H1 (cell line): ENCODE results near the gene CRTC3. TPM values are rescaled to one million over a fixed set of nuclear protein-coding genes. Genes with fewer than 3 reads are reported as not detected.

Experiments
- CTCF ChIA-PET: fragments of 300-600 bp; sonication (Branson Sonifier 250); formaldehyde crosslinking; loops from one replicate; lab custom pipeline; 2021; ENCODE audit not compliant: partially characterized antibody; lab: Charles Lee
- POLR2A ChIA-PET: fragments of 300-600 bp; sonication (Branson Sonifier 250); formaldehyde crosslinking; loops from one replicate; lab custom pipeline; 2021; ENCODE audit warnings: inconsistent platforms; ENCODE audit not compliant: partially characterized antibody; lab: Charles Lee
- DNase-seq, 2 experiments: peaks; one replicate each; pipeline versions ENCODE4 v3.0.0 to v3.0.0-alpha.2; 2010 to 2022; ENCODE audit warnings: low spot score in 2 of 2, low read depth in 1 of 2, mixed read lengths in 1 of 2
- FAIRE-seq: peaks from 2 replicates; lab custom pipeline; 2011; peaks lifted over from hg19 to GRCh38; lab: Jason Lieb, UNC
- H2AFZ ChIP-seq: 2 replicates; pipeline ENCODE4 v1.8.1; 2012; ENCODE audit warnings: low read length, inconsistent platforms
- H2AK5ac ChIP-seq: 2 replicates; pipeline ENCODE4 v1.6.1; 2013; ENCODE audit warnings: low read depth, low read length
- H2BK120ac ChIP-seq: replicated peaks from 2 replicates; pipeline ENCODE3; 2013; ENCODE audit warnings: low read depth, low read length, inconsistent platforms
- H2BK12ac ChIP-seq: 2 replicates; pipeline ENCODE4 v1.6.1; 2013; ENCODE audit warnings: low read depth, low read length
- H2BK15ac ChIP-seq: 2 replicates; pipeline ENCODE4 v1.6.1; 2013; ENCODE audit warnings: low read length
- H2BK20ac ChIP-seq: 2 replicates; pipeline ENCODE4 v1.6.1; 2013; ENCODE audit warnings: low read length
- H2BK5ac ChIP-seq: 2 replicates; pipeline ENCODE4 v1.6.1; 2013; ENCODE audit warnings: low read depth, low read length
- H3K14ac ChIP-seq: 2 replicates; pipeline ENCODE4 v1.6.1; 2013; ENCODE audit warnings: inconsistent platforms; ENCODE audit not compliant: insufficient read length
- H3K18ac ChIP-seq: 2 replicates; pipeline ENCODE4 v1.6.1; 2013; ENCODE audit warnings: low read length; ENCODE audit errors: extremely low read depth
- H3K23ac ChIP-seq: 2 replicates; pipeline ENCODE4 v1.6.1; 2013; ENCODE audit warnings: inconsistent platforms; ENCODE audit not compliant: insufficient read length
- H3K23me2 ChIP-seq: 2 replicates; pipeline ENCODE4 v1.6.1; 2013; ENCODE audit warnings: low read depth, low read length
- H3K27ac ChIP-seq: 2 replicates; pipeline ENCODE4 v1.6.1; 2011; ENCODE audit warnings: low read depth, low read length, inconsistent platforms
- H3K27me3 ChIP-seq, 4 experiments: replicated peaks in 1 of 4; 1 replicate in 1 of 4; 2 replicates in 3 of 4; pipeline versions ENCODE4 v1.6.1 to v1.8.1; 2011 to 2013; ENCODE audit warnings: low read length in 3 of 4, mild to moderate bottlenecking in 3 of 4, inconsistent platforms in 2 of 4, mixed read lengths in 2 of 4, moderate library complexity in 1 of 4; ENCODE audit not compliant: control insufficient read depth in 3 of 4, insufficient read depth in 3 of 4; ENCODE audit errors: extremely low read depth in 1 of 4
- H3K36me3 ChIP-seq, 4 experiments: 2 replicates each; pipeline versions ENCODE4 v1.6.1 to v1.8.1; 2011 to 2013; ENCODE audit warnings: mild to moderate bottlenecking in 4 of 4, low read length in 3 of 4, moderate library complexity in 2 of 4, control low read depth in 1 of 4, inconsistent platforms in 1 of 4; ENCODE audit not compliant: insufficient read depth in 4 of 4, control insufficient read depth in 2 of 4
- H3K4ac ChIP-seq: replicated peaks from 2 replicates; pipeline ENCODE3; 2013; ENCODE audit warnings: low read length, low read depth, mixed read lengths, inconsistent platforms; ENCODE audit not compliant: insufficient read length
- H3K4me1 ChIP-seq, 4 experiments: replicated peaks in 1 of 4; 1 replicate in 1 of 4; 2 replicates in 3 of 4; pipeline versions ENCODE4 v1.6.1 to v1.8.1; 2011 to 2013; ENCODE audit warnings: low read length in 3 of 4, inconsistent platforms in 2 of 4, mixed read lengths in 1 of 4; ENCODE audit not compliant: insufficient read depth in 4 of 4, control insufficient read depth in 3 of 4
- H3K4me2 ChIP-seq, 2 experiments: 2 replicates each; pipeline versions ENCODE4 v1.6.1 to v1.8.1; 2011 to 2013; ENCODE audit warnings: low read depth in 2 of 2, low read length in 2 of 2, control low read depth in 1 of 2, inconsistent platforms in 1 of 2, mild to moderate bottlenecking in 1 of 2; ENCODE audit not compliant: insufficient read depth in 1 of 2
- H3K4me3 ChIP-seq, 4 experiments: fragments of 200-600, 300-600 bp in 1 of 4; sonication (generic), shearing (Covaris generic), sonication (Bioruptor Twin) in 1 of 4; 2 replicates each; pipeline versions ENCODE4 v1.5.1 to v1.8.1; 2011 to 2016; ENCODE audit warnings: low read length in 4 of 4, low read depth in 3 of 4, control low read depth in 2 of 4, inconsistent platforms in 2 of 4, mild to moderate bottlenecking in 2 of 4, mixed read lengths in 1 of 4, moderate library complexity in 1 of 4; ENCODE audit not compliant: insufficient read depth in 2 of 4; ENCODE audit errors: extremely low read depth in 1 of 4
- H3K56ac ChIP-seq: replicated peaks from 2 replicates; pipeline ENCODE3; 2013; ENCODE audit warnings: low read depth, mild to moderate bottlenecking, mixed read lengths, low read length, inconsistent platforms; ENCODE audit not compliant: insufficient read length
- H3K79me1 ChIP-seq: 2 replicates; pipeline ENCODE4 v1.6.1; 2013; ENCODE audit warnings: low read depth, low read length, control low read depth
- H3K79me2 ChIP-seq, 2 experiments: 2 replicates each; pipeline versions ENCODE4 v1.6.1 to v1.8.1; 2012 to 2013; ENCODE audit warnings: low read length in 2 of 2, mild to moderate bottlenecking in 2 of 2, inconsistent platforms in 1 of 2; ENCODE audit not compliant: insufficient read depth in 2 of 2, control insufficient read depth in 1 of 2
- H3K9ac ChIP-seq, 4 experiments: replicated peaks in 1 of 4; 1 replicate in 1 of 4; 2 replicates in 3 of 4; pipeline versions ENCODE4 v1.6.1 to v1.8.1; 2011 to 2013; ENCODE audit warnings: low read depth in 3 of 4, low read length in 3 of 4, control low read depth in 2 of 4, mild to moderate bottlenecking in 2 of 4, moderate library complexity in 2 of 4, inconsistent platforms in 1 of 4; ENCODE audit errors: extremely low read depth in 1 of 4
- H3K9me3 ChIP-seq, 2 experiments: 2 replicates each; pipeline versions ENCODE4 v1.6.1 to v1.8.1; 2012 to 2013; ENCODE audit warnings: mild to moderate bottlenecking in 2 of 2, moderate library complexity in 2 of 2, control low read depth in 1 of 2, inconsistent platforms in 1 of 2, low read depth in 1 of 2, low read length in 1 of 2, mixed read lengths in 1 of 2; ENCODE audit not compliant: insufficient read depth in 2 of 2
- H4K20me1 ChIP-seq, 2 experiments: replicated peaks in 1 of 2; 2 replicates each; pipeline versions ENCODE3 to v1.8.1; 2011 to 2013; ENCODE audit warnings: inconsistent platforms in 2 of 2, low read length in 2 of 2, mild to moderate bottlenecking in 1 of 2; ENCODE audit not compliant: insufficient read depth in 2 of 2, control insufficient read depth in 1 of 2
- H4K5ac ChIP-seq: 2 replicates; pipeline ENCODE4 v1.6.1; 2013; ENCODE audit warnings: low read length, low read depth, mixed read lengths, inconsistent platforms; ENCODE audit not compliant: insufficient read length
- H4K8ac ChIP-seq: 2 replicates; pipeline ENCODE4 v1.8.0; 2013; ENCODE audit warnings: mild to moderate bottlenecking, moderate library complexity, low read length, inconsistent platforms; ENCODE audit not compliant: insufficient read depth; ENCODE audit errors: extremely low read depth
- H4K91ac ChIP-seq: replicated peaks from 2 replicates; pipeline ENCODE3; 2013; ENCODE audit warnings: low read length, mixed read lengths, inconsistent platforms; ENCODE audit not compliant: insufficient read length
- EZH2 ChIP-seq: fragments of 200-600 bp; sonication (generic); IDR thresholded peaks from 2 replicates; pipeline ENCODE4 v1.7.1; 2012; ENCODE audit warnings: low read depth, mild to moderate bottlenecking, moderate library complexity, low read length, inconsistent platforms; ENCODE audit not compliant: severe bottlenecking
- GTF2F1 ChIP-seq: IDR thresholded peaks from 2 replicates; pipeline ENCODE4 v1.6.1; 2012; ENCODE audit warnings: low read depth, low read length, improper control_type of control experiment, borderline replicate concordance
- HDAC2 ChIP-seq, 2 experiments: fragments of 300-600 bp in 1 of 2; sonication (generic) in 1 of 2; IDR thresholded peaks; 2 replicates each; pipeline ENCODE4 v1.6.1; 2011 to 2012; ENCODE audit warnings: low read depth in 2 of 2, low read length in 2 of 2, mild to moderate bottlenecking in 2 of 2, moderate library complexity in 2 of 2, borderline replicate concordance in 1 of 2, inconsistent platforms in 1 of 2
- JUN ChIP-seq: IDR thresholded peaks from 2 replicates; pipeline ENCODE4 v1.6.1; 2011; ENCODE audit warnings: low read depth, mild to moderate bottlenecking, improper control_type of control experiment, low read length
- JUND ChIP-seq: IDR thresholded peaks from 2 replicates; pipeline ENCODE4 v1.6.1; 2011; ENCODE audit warnings: mild to moderate bottlenecking, improper control_type of control experiment, low read length
- SAP30 ChIP-seq: fragments of 300-600 bp; sonication (generic); IDR thresholded peaks from 2 replicates; pipeline ENCODE4 v1.7.1; 2012; ENCODE audit warnings: low read length, moderate library complexity, mild to moderate bottlenecking, inconsistent platforms; ENCODE audit not compliant: insufficient read depth, insufficient replicate concordance
- SRF ChIP-seq: IDR thresholded peaks from 2 replicates; pipeline ENCODE4 v1.6.1; 2011; ENCODE audit warnings: mild to moderate bottlenecking, low read depth, low read length, moderate library complexity
- TCF12 ChIP-seq: IDR thresholded peaks from 2 replicates; pipeline ENCODE4 v1.6.1; 2011; ENCODE audit warnings: low read depth, mild to moderate bottlenecking, low read length
- TEAD4 ChIP-seq: IDR thresholded peaks from 2 replicates; pipeline ENCODE4 v1.6.1; 2012; ENCODE audit warnings: low read depth, low read length, inconsistent platforms, mixed read lengths
- YY1 ChIP-seq: IDR thresholded peaks from 2 replicates; pipeline ENCODE4 v1.6.1; 2011; ENCODE audit warnings: low read depth, mild to moderate bottlenecking, low read length
- WGBS, 2 experiments: shearing (Covaris generic) in 1 of 2; methylation state at CpG; one replicate each; pipeline versions ENCODE4 v1.1.6 to v1.1.7; 2013 to 2015; ENCODE audit warnings: low lambda C conversion rate in 2 of 2, mixed read lengths in 2 of 2, inconsistent platforms in 1 of 2, low coverage in 1 of 2, missing lambda C conversion rate in 1 of 2; ENCODE audit not compliant: insufficient replicate concordance in 2 of 2, insufficient coverage in 1 of 2, insufficient read length in 1 of 2; ENCODE audit errors: extremely low coverage in 1 of 2, missing lambda C conversion rate in 1 of 2; 5-methylcytosine and 5-hydroxymethylcytosine counted together
- polyA plus RNA-seq, 7 experiments: library from polyadenylated mRNA; depleted of rRNA in 3 of 7; stranded (reverse) in 5 of 7; unstranded in 2 of 7; fragments of >200 nt in 5 of 7; fragments of 200-250 nt in 2 of 7; gene quantifications; 1 replicate in 5 of 7; 2 replicates in 1 of 7; 4 replicates in 1 of 7; pipeline versions ENCODE4 v1.2.1 to v1.2.3, GENCODE V29; 2011 to 2013; ENCODE audit warnings: missing spikeins in 2 of 7, mixed read lengths in 2 of 7
- total RNA-seq: library from RNA; stranded (reverse); fragmentation: NEBNext Ultra II Directional; extraction: Animal tissue kit (Norgen Biotek cat#: 25700); gene quantifications from 2 replicates; pipeline ENCODE4 v1.2.1, GENCODE V29; 2021
- TF ChIP-seq, protein P1 (sequence below): IDR thresholded peaks from 2 replicates; pipeline ENCODE4 v1.6.1; 2012; ENCODE audit warnings: inconsistent platforms
- TF ChIP-seq, protein P2 (sequence below): IDR thresholded peaks from 2 replicates; pipeline ENCODE4 v1.6.1; 2012; ENCODE audit warnings: low read length, inconsistent platforms

The CRTC3 gene
- total and polyA plus RNA-seq, 2 of the 8 experiments (the other 6 are each of a cell fraction or from before 2014, with no cell fraction given): 5.0 to 5.3 TPM

DNA sequence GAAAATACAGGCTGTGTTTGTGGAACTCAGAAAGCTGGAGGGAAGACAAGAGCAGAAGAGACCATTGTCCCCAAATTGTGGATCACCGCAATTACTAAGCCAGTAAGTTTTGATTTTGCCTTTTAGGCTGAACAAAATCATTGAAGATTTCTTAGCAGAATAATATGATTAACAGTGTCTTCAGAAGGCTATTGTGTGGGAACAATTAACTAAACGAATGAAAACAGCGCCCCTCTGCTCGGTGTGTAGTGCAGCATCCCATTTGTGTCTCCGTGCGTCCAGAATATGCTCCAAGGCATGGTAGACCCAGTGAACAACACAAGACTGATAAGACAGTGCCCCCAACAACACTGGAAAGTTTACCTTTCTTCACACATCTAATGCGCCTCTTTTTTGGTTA is 71.2 kb downstream of the CRTC3 start:
- FAIRE-seq (no peak), DNase-seq (no peak)
- Histone ChIP-seq H2BK5ac (no peak overlapping the region), H3K18ac (no peak overlapping the region), H3K36me3 (no peaks in the 10 kb centered on the region), H3K14ac (no peak overlapping the region), H3K4ac (no peak overlapping the region), H3K4me2 (no peak overlapping the region), H2AK5ac (no peak overlapping the region), H2BK12ac (no peak overlapping the region), H3K79me1 (no peaks in the 10 kb centered on the region), H4K5ac (no peak overlapping the region), H3K27ac (no peak overlapping the region), H3K23me2 (no peaks in the 10 kb centered on the region), H3K4me3 (no peak overlapping the region), H3K9ac (no peak overlapping the region), H3K79me2 (no peaks in the 10 kb centered on the region), H2BK20ac (no peak overlapping the region), H3K56ac (no peak overlapping the region), H2BK120ac (no peak overlapping the region), H3K9me3 (no peaks in the 10 kb centered on the region), H3K27me3 (no peaks in the 10 kb centered on the region), H4K91ac (no peak overlapping the region), H3K23ac (no peak overlapping the region), H4K20me1 (no peaks in the 10 kb centered on the region), H4K8ac (no peak overlapping the region), H2BK15ac (no peak overlapping the region), H2AFZ (no peak overlapping the region), H3K4me1 (peaks cover 0 to 3% (median 0%) of the 10 kb centered on the region in 4 experiments; a peak in 2 of 7 replicates)
- ChIA-PET CTCF (interaction anchor here (1.1 to 3.0 kb wide), 3 partner anchors 10 to 119 kb away, joined by 3 to 12 read pairs (median 3); no protein-coding TSS in a partner anchor), POLR2A (no interaction called here)
- WGBS, 2 experiments: 98% methylated on average over 7 of the region's 7 CpGs; no CpG with 5 or more reads in 1 of the 2 experiments
- TF ChIP-seq, protein P1, sequence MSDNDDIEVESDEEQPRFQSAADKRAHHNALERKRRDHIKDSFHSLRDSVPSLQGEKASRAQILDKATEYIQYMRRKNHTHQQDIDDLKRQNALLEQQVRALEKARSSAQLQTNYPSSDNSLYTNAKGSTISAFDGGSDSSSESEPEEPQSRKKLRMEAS: no peak
- TF ChIP-seq JUN (no peak), SRF (no peak), JUND (no peak), TCF12 (no peak), EZH2 (no peak), HDAC2 (IDR thresholded peaks at IDR 0.05; ENCODE audit: borderline replicate concordance in 1 of 2, low read depth in 2 of 2, low read length in 2 of 2) (no peak), YY1 (no peak), GTF2F1 (no peak), SAP30 (no peak), TEAD4 (no peak)
- TF ChIP-seq, protein P2, sequence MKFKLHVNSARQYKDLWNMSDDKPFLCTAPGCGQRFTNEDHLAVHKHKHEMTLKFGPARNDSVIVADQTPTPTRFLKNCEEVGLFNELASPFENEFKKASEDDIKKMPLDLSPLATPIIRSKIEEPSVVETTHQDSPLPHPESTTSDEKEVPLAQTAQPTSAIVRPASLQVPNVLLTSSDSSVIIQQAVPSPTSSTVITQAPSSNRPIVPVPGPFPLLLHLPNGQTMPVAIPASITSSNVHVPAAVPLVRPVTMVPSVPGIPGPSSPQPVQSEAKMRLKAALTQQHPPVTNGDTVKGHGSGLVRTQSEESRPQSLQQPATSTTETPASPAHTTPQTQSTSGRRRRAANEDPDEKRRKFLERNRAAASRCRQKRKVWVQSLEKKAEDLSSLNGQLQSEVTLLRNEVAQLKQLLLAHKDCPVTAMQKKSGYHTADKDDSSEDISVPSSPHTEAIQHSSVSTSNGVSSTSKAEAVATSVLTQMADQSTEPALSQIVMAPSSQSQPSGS: no peak
